Gastroesophageal sphincter (tissue), 3 donors: ENCODE data around the gene PSORS1C1.
A peak's percentile ranks its signal among the peaks of the same experiment; 100 is the strongest.

Source experiments
- CTCF ChIP-seq, 4 experiments: fragments of 200-600 bp in 2 of 4; fragments of 450-650 bp in 2 of 4; sonication (generic) in 1 of 4; IDR thresholded peaks; one replicate each; pipeline ENCODE4 v1.5.1; 2017 to 2019; ENCODE audit warnings: antibody characterized with exemption in 4 of 4, mild to moderate bottlenecking in 2 of 4, moderate library complexity in 2 of 4
- POLR2A ChIP-seq, 2 donors: fragments of 450-650 bp; IDR thresholded peaks; one replicate each; pipeline ENCODE4 v1.6.1; 2017; ENCODE audit warnings: antibody characterized with exemption in 2 of 2, mild to moderate bottlenecking in 2 of 2, moderate library complexity in 1 of 2
- POLR2AphosphoS5 ChIP-seq: sonication (generic); formaldehyde crosslinking; IDR thresholded peaks from one replicate; pipeline ENCODE4 v1.6.1; 2017; ENCODE audit warnings: antibody characterized with exemption

DNA sequence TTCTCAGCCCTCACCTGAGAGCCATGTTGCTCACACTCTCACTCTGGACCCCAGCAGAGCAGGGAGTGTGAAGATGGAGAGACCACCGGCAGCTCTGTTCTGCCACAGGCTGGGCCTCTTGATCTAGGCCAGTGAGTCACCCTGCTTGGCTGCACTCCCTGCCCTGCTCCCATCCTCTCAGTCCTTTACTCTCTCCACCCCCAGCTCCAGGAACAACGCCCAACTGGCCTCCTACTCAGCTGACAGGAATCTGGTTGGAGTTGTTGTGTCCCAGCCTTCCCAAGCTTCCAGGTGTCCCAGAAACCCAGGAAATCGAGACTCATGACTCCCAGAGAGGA lies at the start of gene PSORS1C1:
- peak; percentile 76 for TF ChIP-seq POLR2AphosphoS5
- no peak for TF ChIP-seq CTCF (IDR thresholded peaks at IDR 0.05)
- TF ChIP-seq POLR2A (IDR thresholded peaks at IDR 0.05): peak in 1 of 2 donors; percentile 12
